Measurements from ENCODE around the gene FAM240B.

Gene FAM240B

DNA sequence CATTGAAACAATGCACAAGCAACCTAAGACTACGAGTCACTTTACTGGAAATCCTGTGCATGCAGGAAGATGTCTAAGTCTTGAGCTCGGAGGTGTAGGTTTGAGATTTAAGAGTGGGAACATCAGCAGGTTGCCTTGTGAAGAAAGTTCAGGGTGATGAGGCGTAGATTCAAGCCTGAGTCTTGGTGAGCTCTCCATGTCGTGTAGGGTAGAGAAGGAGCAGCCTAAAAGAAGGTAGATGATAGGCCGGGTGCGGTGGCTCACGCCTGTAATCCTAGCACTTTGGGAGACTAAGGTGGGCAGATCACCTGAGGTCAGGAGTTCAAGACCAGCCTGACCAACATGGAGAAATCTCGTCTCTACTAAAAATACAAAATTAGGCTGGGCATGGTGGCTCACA, 69.4 kb downstream of the FAM240B start:
- CTCF ChIA-PET, result interaction anchor here (1.0 to 1.6 kb wide), 5 partner anchors 8 to 22 kb away, joined by 3 to 4 read pairs (median 3); no protein-coding TSS in a partner anchor
- DNase-seq (ENCODE audit: extremely low spot score), result no peak
- POLR2A ChIA-PET, result no interaction called here
- TF ChIP-seq, protein P1, sequence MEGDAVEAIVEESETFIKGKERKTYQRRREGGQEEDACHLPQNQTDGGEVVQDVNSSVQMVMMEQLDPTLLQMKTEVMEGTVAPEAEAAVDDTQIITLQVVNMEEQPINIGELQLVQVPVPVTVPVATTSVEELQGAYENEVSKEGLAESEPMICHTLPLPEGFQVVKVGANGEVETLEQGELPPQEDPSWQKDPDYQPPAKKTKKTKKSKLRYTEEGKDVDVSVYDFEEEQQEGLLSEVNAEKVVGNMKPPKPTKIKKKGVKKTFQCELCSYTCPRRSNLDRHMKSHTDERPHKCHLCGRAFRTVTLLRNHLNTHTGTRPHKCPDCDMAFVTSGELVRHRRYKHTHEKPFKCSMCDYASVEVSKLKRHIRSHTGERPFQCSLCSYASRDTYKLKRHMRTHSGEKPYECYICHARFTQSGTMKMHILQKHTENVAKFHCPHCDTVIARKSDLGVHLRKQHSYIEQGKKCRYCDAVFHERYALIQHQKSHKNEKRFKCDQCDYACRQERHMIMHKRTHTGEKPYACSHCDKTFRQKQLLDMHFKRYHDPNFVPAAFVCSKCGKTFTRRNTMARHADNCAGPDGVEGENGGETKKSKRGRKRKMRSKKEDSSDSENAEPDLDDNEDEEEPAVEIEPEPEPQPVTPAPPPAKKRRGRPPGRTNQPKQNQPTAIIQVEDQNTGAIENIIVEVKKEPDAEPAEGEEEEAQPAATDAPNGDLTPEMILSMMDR (IDR thresholded peaks at IDR 0.05; ENCODE audit: control extremely low read depth, extremely low read depth, low read depth, missing control alignments), result no peak

- ChIA-PET CTCF (interaction anchor here (1.0 to 1.6 kb wide), 5 partner anchors 8 to 23 kb away, joined by 3 to 4 read pairs (median 3); no protein-coding TSS in a partner anchor), POLR2A (no interaction called here)
- TF ChIP-seq, protein P1 (IDR thresholded peaks at IDR 0.05; ENCODE audit: control extremely low read depth, extremely low read depth, low read depth, missing control alignments), result no peak
- no peak for DNase-seq (ENCODE audit: extremely low spot score)
These were observed 70.1 kb downstream of the FAM240B start for GRCh38 chr9:38649731-38650363.

DNA sequence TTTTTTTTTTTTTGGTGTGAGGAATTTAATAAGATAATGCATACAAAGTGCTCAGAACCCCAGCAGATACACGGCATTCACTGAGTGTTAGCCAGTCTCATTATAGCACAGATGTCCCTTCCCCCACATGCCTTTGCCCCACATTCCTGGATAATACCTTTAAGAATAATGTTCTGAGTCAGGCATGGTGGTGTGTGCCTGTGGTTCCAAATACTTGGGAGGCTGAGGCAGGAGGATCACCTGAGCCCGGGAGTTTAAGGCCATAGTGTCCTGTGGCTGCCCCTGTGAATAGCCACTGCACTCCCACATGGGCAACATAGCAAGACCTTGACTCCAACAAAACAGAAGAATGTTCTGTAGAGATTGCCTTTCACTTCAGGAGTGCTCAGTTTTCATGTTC, 75.3 kb downstream of the FAM240B start:
- DNase-seq (ENCODE audit: extremely low spot score), result no peak
- TF ChIP-seq, protein P1 (IDR thresholded peaks at IDR 0.05; ENCODE audit: control extremely low read depth, extremely low read depth, low read depth, missing control alignments), result no peak
- ChIA-PET POLR2A (no interaction called here), CTCF (interaction anchor here (4.7 to 6.2 kb wide), 2 partner anchors 29 to 65 kb away, joined by 38 to 47 read pairs; no protein-coding TSS in a partner anchor)

Measured in GM10248 (cell line).